Heart right ventricle (tissue), 16 donors: ENCODE results near the gene ZNHIT3. TPM values are rescaled to one million over a fixed set of nuclear protein-coding genes. Genes with fewer than 3 reads are reported as not detected.

Experiments
- ATAC-seq, 8 donors: fragments of 200-7000 bp; cut with Tn5 transposase; one replicate each; pipeline ENCODE4 v1.9.1; 2020; ENCODE audit warnings: mild to moderate bottlenecking in 8 of 8, moderate library complexity in 8 of 8, moderate number of reproducible peaks in 1 of 8
- DNase-seq, 2 donors: peaks; one replicate each; pipeline ENCODE4 v3.0.0-alpha.2; 2020
- H3K27ac ChIP-seq, 10 donors: fragments of 200-600 bp; sonication (generic) in 2 of 10; one replicate each; pipeline versions ENCODE4 v1.5.0 to v1.8.0; 2020 to 2022; ENCODE audit warnings: mild to moderate bottlenecking in 3 of 10
- H3K27me3 ChIP-seq, 7 donors: fragments of 200-600 bp; one replicate each; pipeline ENCODE4 v1.8.0; 2021 to 2022; ENCODE audit warnings: mild to moderate bottlenecking in 2 of 7
- H3K36me3 ChIP-seq, 9 donors: fragments of 200-600 bp; sonication (generic) in 1 of 9; one replicate each; pipeline versions ENCODE4 v1.5.0 to v1.8.0; 2020 to 2022; ENCODE audit warnings: mild to moderate bottlenecking in 2 of 9
- H3K4me1 ChIP-seq, 9 donors: fragments of 200-600 bp; sonication (generic) in 1 of 9; one replicate each; pipeline versions ENCODE4 v1.5.0 to v1.8.0; 2020 to 2022; ENCODE audit warnings: mild to moderate bottlenecking in 4 of 9
- H3K4me3 ChIP-seq, 10 donors: fragments of 200-600 bp; sonication (generic) in 2 of 10; one replicate each; pipeline versions ENCODE4 v1.5.0 to v1.8.0; 2020 to 2022; ENCODE audit warnings: mild to moderate bottlenecking in 7 of 10, moderate library complexity in 2 of 10
- H3K9me3 ChIP-seq, 11 donors: fragments of 200-600 bp in 10 of 11; sonication (generic) in 2 of 11; one replicate each; pipeline versions ENCODE4 v1.5.0 to v1.8.0; 2013 to 2022; ENCODE audit warnings: mild to moderate bottlenecking in 2 of 11, control low read depth in 1 of 11, moderate library complexity in 1 of 11
- WGBS, 2 donors: extraction: QIAGEN DNeasy Blood & Tissue Kit; methylation state at CpG; one replicate each; pipeline ENCODE4 v1.1.7; 2013; ENCODE audit warnings: inconsistent platforms in 1 of 2; 5-methylcytosine and 5-hydroxymethylcytosine counted together
- intact Hi-C, 10 donors: fragments of 100-400 bp; cut with DNase I; formaldehyde crosslinking; loops; one replicate each; pipeline versions ENCODE4 v1.11.1 to v1.14.2; 2022
- polyA plus RNA-seq, 2 donors: library from polyadenylated mRNA; stranded (reverse); fragments of 200-250 nt; gene quantifications; one replicate each; pipeline ENCODE4 v1.2.3, GENCODE V29; 2013
- total RNA-seq, 10 donors: library from RNA; stranded (reverse); fragmentation: NEBNext Ultra II Directional in 3 of 10; extraction: Animal tissue kit (Norgen Biotek cat#: 25700) in 3 of 10; gene quantifications; one replicate each; pipeline versions ENCODE4 v1.2.1 to v1.2.4, GENCODE V29; 2021 to 2023
- TF ChIP-seq, protein P1 (sequence below), 9 donors: fragments of 200-600 bp; sonication (generic) in 2 of 9; IDR thresholded peaks; one replicate each; pipeline versions ENCODE4 v1.5.0 to v1.8.0; 2021 to 2022; ENCODE audit warnings: antibody characterized with exemption in 9 of 9, mild to moderate bottlenecking in 5 of 9, moderate library complexity in 1 of 9
- donor health status: Arrhythmogenic right ventricular cardiomyopathy.
- donor health status: ischemic (EF 13 %, LVEDD 7.1; RV severe dilation, severe dysfunction).
- donor health status: healthy with polysubstance abuse.
- donor health status: DM: no; HTN: yes; CAD: no.
- donor health status: DM: no; HTN: no; CAD: no.
- donor health status: ischemic (EF 25% LVEDD 6.9; RV normal size, moderate dysfunction).
- donor health status: ischemic (EF 25% LVEDD 5.7; RV mildly dilated, moderate dysfunction).
- donor health status: healthy.
- donor health status: DM: yes; HTN: yes; CAD: no.
- donor health status: Ischemic cardiomyopathy.
- donor health status: ischemic (EF 35%, LVEDD 5.7; RV mildly dilated, moderate dysfunction).
- donor health status: nonischemic (EF 11% LVEDD 7.7; RV severe dilation, severe dysfunction).
- donor health status: DM: yes; HTN: yes; CAD: no.
- donor health status: PGD.
- donor health status: ischemic (EF 29% LVEDD 5.4; RV normal size, mild dysfunction).
- donor health status: nonischemic (EF 23%, LVEDD 6.1; RV moderate dilation, normal function).

The ZNHIT3 gene
- total and polyA plus RNA-seq, 12 donors: 12.0 to 34.0 (median 23.0) TPM

DNA sequence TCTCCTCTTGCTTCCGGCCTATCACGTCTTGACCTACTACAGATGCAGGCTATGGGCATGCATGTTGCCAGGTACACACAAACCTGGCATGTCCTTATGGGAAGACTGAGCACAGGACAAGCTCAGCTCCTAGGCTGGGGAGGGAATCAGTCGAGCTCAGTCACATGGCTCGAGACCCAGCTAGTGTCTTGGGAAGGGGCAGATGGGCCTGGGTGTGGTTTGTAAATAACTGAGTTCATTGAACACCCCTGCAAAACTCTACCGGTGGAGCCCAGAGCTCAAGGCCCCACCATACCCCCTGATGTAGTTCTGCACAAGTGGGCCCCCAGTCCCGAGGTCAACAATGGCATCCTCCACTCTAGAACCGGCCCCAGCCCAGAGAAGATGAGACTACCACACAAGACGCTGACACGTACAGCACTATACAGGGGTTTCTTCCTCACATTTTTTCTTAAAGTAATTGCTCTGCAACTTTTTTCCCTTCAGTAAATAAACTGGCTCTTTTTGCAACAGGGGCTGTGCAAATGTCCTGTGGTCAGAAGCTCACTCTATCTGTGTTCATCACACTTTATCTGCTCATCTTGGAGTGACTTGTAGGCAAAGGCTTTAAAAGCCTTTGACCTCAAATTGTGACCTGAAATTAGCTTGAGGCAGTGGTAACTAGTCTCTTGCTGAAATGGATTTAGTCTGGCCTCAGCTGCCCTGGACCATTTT, 22.9 kb downstream of the ZNHIT3 start:
- TF ChIP-seq, protein P1, sequence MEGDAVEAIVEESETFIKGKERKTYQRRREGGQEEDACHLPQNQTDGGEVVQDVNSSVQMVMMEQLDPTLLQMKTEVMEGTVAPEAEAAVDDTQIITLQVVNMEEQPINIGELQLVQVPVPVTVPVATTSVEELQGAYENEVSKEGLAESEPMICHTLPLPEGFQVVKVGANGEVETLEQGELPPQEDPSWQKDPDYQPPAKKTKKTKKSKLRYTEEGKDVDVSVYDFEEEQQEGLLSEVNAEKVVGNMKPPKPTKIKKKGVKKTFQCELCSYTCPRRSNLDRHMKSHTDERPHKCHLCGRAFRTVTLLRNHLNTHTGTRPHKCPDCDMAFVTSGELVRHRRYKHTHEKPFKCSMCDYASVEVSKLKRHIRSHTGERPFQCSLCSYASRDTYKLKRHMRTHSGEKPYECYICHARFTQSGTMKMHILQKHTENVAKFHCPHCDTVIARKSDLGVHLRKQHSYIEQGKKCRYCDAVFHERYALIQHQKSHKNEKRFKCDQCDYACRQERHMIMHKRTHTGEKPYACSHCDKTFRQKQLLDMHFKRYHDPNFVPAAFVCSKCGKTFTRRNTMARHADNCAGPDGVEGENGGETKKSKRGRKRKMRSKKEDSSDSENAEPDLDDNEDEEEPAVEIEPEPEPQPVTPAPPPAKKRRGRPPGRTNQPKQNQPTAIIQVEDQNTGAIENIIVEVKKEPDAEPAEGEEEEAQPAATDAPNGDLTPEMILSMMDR (IDR thresholded peaks at IDR 0.05): no peak
- no peaks in the 10 kb centered on the region for H3K27me3 ChIP-seq
- intact Hi-C loops: loop anchor here in 1 of 10 donors (5.0 kb wide), 1 partner anchor 353 kb away; no protein-coding TSS in a partner anchor
- no peak overlapping the region for H3K27ac ChIP-seq
- 93 to 95% methylated on average over 9 of the region's 9 CpGs for WGBS, 2 donors
- peaks cover 0 to 92% (median 5%) of the 10 kb centered on the region in 9 donors for H3K36me3 ChIP-seq
- peaks cover 0 to under 1% (median 0%) of the 10 kb centered on the region in 9 donors for H3K4me1 ChIP-seq
- no peak for DNase-seq
- no peak for ATAC-seq
- no peaks in the 10 kb centered on the region for H3K9me3 ChIP-seq
- no peak overlapping the region for H3K4me3 ChIP-seq

DNA sequence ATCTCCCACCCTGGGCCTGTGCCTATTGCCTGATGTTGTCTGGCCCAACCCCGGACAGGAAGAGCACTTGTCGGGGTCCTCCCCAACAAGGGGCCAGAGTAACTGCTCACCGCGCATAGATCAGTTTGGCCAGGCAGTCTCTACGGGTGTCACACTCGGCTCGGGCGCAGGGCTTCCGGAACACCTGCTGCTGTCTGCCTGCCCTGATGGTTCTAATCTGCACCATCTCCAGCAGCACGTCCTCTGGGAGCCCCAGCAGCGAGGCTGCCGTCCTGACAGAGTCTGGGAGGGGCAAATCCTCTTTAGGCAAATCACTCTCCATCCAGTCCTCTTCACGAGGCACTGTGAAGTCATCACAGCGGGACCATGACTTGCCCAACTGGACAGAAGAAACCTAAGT, 24.2 kb downstream of the ZNHIT3 start:
- intact Hi-C loops: loop anchor here in 1 of 10 donors (10.0 kb wide), 1 partner anchor 64 kb away; no protein-coding TSS in a partner anchor
- H3K27ac ChIP-seq: no peak overlapping the region
- H3K27me3 ChIP-seq: no peaks in the 10 kb centered on the region
- no peaks in the 10 kb centered on the region for H3K9me3 ChIP-seq
- TF ChIP-seq, protein P1 (IDR thresholded peaks at IDR 0.05): no peak
- WGBS, 2 donors: 88 to 89% methylated on average over 14 of the region's 14 CpGs
- no peaks in the 10 kb centered on the region for H3K4me1 ChIP-seq
- H3K4me3 ChIP-seq: no peak overlapping the region
- ATAC-seq (no peak), DNase-seq (no peak)
- peaks cover 0 to 92% (median 5%) of the 10 kb centered on the region in 9 donors for H3K36me3 ChIP-seq

DNA sequence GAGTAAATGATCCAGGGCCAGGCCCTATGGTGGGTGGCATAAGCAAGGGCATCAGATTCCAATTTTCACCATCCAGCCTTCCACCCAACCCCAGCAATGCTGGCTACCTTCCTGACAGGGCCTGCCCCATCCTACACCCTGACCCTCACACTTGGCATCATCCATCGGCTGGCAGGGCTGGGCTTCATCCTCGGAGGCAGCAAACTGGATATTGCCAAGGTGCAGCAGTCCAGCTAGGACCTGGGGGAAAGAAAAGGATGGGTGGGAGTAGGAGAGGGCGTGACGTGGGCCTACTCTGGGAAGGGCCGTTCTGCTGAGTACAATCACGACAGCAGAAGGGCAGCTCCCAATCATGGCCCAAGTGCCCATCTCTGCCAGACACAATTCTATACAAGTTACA, 24.7 kb downstream of the ZNHIT3 start:
- TF ChIP-seq, protein P1 (IDR thresholded peaks at IDR 0.05): no peak
- H3K9me3 ChIP-seq: no peaks in the 10 kb centered on the region
- H3K4me3 ChIP-seq: no peak overlapping the region
- peaks cover 0 to 92% (median 5%) of the 10 kb centered on the region in 9 donors for H3K36me3 ChIP-seq
- DNase-seq (no peak), ATAC-seq (no peak)
- no peaks in the 10 kb centered on the region for H3K27me3 ChIP-seq
- WGBS, 2 donors: 91 to 97% methylated on average over 6 of the region's 6 CpGs
- no peak overlapping the region for H3K27ac ChIP-seq
- intact Hi-C loops: loop anchor here in 1 of 10 donors (10.0 kb wide), 1 partner anchor 64 kb away; no protein-coding TSS in a partner anchor
- no peaks in the 10 kb centered on the region for H3K4me1 ChIP-seq

DNA sequence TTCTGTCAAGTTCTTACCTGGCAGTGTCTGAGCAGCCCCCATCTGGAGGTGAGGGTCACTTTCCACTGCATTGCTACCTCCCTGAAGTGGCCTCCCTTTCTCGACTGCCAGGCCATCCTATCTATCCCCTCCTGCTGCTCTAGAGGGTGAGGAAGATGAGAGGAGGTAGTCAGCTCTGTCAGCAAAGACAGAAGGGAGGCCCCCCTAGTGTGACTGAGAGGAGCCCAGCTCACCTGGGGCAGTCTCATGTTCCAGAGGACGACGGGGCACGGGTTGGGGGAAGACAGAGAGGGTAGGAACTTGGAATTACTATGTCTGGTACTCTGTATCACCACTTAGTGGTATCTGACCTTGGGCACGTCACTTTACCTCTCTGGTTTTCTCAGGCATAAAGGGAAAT, 26.2 kb downstream of the ZNHIT3 start:
- WGBS, 2 donors: 78 to 86% methylated on average over 5 of the region's 5 CpGs
- Histone ChIP-seq H3K4me1 (no peaks in the 10 kb centered on the region), H3K27me3 (no peaks in the 10 kb centered on the region), H3K4me3 (no peak overlapping the region), H3K27ac (no peak overlapping the region), H3K9me3 (no peaks in the 10 kb centered on the region), H3K36me3 (peaks cover 0 to 90% (median 0%) of the 10 kb centered on the region in 9 donors)
- TF ChIP-seq, protein P1 (IDR thresholded peaks at IDR 0.05): no peak
- intact Hi-C loops: loop anchor here in 1 of 10 donors (10.0 kb wide), 1 partner anchor 62 kb away; no protein-coding TSS in a partner anchor
- no peak for DNase-seq
- ATAC-seq: no peak
